Measurements from ENCODE around the gene MAML3. TPM values are rescaled to one million over a fixed set of nuclear protein-coding genes. Genes with fewer than 3 reads are reported as not detected.

MAML3 gene
- total RNA-seq, 1 donor from 2014 or later: 2.0 TPM

DNA sequence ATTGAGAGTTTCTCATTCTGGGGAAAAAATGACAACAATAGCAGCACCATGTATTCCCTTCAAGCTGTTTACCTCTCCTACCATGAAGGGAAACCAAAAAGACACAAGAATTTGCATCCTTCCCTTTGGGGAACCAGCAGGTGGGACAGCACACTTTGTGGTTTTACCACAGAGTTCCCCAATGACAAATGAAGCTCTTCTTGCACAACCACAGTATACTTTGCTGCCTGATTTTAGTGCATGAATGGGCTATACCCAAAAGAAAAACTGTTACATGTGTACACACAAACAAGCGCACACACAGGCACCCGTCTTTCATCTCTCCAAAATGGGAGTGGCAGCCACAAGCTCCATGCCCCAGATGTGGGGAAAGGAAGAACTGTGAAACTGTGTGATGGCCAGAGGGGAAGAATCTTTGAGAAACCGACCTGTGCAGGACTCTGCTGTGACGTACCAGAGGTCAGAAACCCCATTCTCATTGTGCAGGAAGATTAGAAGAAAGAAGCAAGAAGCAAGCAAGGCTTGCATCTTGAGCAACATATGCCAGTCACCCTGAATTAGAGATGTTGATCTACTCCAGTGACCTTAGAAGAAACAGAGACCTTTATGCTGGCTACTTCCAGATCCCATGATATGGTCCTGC lies 2.7 kb upstream of the MAML3 start:
- no peak for DNase-seq (ENCODE audit: low read depth)

DNA sequence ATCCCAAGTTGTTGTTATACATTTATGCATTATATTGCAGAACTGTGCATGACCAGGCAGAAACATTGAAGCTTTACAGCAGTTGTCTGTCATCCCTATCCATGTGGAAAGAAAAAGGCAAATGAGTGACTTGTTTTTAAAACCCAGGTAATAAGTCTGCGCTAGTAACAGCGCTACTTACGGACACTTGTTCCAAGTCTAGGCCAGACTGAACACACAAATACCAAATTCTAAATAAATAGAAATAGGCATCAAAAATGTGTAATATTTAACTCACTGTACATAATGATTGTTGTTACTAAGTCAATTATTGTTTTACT lies 548 bp upstream of the MAML3 start:
- peak; percentile 66 for DNase-seq (ENCODE audit: low read depth)

DNA sequence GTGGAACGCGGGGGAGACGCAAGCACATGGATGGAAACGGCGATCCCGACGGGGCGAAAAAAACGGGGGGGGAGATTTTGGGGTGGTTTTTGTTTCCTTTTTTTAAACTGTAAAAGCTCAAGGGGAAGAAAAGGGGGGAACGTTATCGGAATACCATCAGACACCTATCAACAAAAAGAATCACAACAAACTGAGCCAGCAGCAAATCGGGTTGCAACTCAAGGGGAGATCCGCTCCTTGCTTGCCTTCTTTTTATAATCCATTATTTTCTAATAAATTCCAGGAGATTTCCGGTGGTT lies 616 bp downstream of the MAML3 start:
- no peak for DNase-seq (ENCODE audit: low read depth)

DNA sequence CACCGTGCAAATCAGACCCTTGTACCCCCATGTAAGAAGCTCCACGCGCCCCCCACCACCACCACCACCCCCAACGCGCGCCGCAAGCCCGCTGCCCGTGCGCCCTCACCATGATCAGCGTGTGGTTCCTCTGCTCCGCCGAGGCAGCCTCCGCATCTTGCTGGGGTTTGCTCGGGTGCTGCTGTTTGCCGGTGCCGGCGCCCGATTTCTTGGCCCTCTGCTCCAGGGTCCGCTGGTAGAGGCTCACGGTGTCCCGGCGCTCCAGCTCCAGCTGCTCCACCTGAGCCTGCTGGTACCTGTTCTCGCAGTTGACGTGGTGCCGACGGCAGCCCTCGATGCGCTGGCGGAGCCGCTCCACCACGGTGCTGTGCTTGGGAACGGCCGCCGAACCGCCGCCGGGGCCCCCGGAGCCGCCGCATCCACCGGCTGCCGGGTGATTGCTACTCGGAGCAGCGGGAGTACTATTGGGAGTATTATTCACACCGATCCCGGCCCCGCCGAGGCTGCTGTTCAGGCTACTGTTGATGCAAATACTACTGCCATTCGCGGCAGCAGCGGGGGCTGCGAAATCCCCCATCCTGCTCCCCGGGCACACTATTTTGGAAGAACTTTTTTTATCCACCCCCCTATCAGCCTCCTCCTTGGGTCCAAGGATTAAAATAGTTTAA lies 1.1 kb downstream of the MAML3 start:
- no peak for DNase-seq (ENCODE audit: low read depth)

DNA sequence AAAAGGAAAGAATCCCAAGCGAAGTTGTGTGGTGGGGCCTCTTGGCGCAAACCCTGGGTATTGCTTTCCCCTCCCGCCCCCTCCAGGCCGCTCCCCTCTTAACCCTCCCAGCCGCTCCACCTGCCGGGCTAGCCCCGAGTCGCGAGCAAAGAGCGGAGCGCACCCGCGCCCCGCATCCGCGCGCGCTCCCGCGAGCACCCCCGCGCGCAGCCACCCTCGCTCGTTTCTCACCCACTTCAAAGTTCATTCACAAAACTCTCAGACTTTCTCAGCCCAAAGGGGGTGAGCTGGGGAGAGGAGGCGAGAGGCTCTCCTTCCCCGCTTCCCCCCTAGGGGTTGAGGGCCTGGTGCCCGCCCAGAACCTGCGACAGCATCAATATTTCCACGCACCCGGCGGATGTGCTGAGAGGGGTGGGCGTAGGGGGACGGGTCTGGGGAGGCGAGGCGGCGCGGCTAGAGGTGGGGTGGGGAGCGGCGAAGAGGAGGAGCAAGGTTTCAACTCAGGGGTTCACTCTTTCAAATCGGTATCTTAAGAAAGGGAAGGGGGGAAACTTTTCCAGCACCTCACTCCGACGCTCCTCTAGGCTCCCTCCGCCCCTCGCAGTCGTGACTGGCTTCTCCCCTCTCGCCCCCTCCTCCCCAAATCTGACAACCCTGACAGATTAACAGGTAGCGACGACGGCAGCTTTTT lies 1.8 kb downstream of the MAML3 start:
- DNase-seq (ENCODE audit: low read depth): no peak

DNA sequence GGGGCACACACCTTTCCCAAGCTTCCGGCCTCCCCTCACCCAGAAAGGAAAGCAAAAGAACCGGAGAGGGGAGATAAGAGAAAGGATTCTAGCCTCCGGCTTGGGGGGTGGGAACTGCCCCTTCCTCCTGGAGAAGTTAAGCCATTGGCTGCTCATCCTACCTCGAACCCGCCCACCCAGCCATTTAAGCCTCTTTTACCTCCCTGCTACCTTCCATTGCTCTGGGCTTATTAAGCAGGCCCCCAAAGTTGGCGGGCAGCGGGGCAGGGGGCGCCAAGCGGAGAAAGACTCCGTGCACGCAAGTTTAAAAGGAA lies 2.3 kb downstream of the MAML3 start:
- DNase-seq (ENCODE audit: low read depth): peak; percentile 79

DNA sequence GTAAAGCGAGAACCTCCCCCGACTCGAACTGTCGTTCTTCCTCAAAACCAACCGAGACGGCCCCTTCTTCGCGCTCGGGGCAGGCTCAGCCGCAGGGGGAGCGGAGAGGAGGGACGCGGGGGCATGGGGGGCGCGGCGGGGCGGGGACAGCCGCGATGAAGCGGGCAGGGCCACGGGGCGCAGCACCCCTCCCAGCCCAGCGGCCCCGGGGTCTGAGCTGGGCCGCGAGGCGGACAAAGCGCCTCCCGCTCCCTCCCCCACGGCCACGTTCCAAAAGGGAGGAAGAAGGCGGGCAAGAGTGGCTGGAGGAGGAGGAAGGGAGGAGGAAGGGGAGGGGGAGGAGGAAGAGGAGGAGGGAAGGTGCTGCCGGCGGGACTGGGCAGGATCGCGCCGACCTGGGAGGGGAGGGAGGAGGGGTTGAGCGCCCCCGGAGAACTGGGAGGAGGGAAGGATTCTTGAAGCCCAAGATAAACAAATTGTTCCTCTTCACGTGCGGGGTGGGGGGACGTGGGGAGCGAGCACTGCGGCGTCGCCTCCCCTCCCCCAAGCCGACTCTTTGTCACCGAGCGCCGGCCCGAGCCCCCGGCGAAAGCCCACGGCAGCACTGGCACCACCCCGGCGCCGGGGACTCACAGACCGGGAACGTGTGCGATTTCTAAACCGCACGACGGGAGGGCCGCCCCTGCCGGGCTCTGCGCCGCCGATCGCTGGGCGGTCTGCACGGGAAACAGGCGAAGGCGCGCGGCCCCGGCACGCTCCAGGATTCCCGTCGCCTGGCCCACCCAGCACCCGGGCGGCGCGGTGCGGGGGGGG lies 2.9 kb downstream of the MAML3 start:
- DNase-seq (ENCODE audit: low read depth): peak; percentile 80

DNA sequence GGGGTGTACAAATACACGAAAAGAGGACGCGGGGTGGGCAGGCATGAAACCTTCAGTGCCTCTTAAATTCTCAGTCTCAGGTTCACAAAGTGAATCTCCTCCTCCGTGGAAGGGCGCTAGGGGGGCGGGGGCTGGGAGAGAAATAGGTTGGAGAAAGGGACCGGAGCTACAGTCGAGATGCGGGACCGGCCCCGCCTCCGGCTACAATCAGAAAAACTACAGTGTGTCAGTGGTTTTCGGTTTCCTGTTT lies 3.4 kb downstream of the MAML3 start:
- DNase-seq (ENCODE audit: low read depth): no peak

DNA sequence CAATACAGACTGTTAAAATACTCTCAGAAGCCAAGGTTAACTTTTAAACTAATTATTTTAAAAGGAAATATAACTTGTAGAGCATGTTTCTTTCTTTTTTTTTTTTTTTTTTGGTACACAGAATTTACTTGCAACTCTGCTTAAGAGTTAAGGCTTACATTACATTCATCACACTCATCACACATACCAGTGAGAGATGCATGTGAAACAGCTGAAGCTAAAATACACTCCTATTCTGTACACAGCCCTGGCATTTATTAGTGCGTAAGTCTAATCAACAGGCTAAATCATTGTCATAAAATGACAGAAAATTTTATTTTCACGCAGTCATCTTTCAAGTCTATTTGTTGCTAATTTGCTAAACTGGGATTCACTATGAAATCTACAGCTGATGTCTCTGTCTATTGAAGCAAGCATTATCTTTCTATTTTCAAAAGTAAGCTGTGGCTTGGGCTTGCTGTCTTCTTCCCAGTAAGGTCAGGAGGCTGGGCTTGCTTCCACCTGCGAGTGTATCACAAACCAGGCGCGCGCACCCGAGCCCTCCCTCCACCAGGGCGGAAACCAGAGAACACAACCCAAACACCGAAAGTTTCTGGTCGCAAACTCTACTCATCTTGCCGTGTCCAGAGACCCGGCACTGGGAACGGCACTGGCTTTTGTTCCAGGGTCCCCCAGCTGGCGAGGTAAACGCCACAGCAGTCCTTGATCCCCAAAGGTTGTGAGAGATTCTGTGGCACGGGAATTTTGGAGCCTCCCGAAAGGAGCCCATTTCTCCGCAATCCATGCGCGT lies 3.9 kb downstream of the MAML3 start:
- DNase-seq (ENCODE audit: low read depth): peak; percentile 40

DNA sequence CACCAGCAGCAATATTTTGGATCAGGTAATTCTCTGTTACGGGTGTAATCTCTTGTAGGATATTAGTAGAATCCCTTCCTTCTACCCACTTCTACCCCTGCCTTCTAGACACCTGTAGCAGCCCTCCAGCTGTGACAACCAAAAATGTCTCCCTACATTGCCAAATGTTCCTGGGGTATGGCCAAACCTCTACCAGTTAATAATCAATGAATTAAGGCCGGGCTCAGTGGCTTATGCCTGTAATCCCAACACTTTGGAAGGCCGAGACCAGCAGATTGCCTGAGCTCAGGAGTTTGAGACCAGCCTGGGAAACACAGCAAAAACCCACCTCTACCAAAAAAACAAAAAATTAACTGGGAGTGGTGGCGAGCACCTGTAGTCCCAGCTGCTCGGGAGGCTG lies 9.9 kb downstream of the MAML3 start:
- no peak for DNase-seq (ENCODE audit: low read depth)

DNA sequence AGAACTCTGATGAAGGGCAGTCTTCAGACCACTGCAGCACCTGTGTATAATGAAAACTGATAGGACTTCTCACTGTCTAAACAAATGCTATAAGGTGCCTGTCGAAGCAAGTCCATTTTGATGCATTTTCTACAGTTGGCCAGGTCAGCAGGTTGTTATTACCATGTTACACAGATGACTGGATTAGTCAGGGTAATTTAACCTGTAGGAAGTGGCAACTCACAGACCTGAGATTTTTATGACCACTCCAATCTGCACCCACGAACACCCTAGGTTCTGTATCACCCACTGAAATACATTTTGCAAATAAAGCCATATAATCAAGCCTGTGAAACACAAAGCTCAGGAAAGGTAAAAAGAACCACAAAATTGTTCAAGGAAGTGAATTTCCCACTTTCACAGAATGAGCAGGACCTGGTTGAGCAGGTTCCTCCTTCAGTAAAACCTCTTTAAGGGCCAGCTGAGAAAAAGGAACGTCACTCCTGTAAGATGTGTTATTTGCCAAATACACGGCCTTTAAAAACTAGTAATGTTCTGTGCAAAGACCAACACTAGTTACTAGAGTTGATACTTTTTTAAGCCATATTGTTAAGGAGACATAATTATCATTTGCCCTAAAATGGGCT lies 12.7 kb downstream of the MAML3 start:
- no peak for DNase-seq (ENCODE audit: low read depth)

DNA sequence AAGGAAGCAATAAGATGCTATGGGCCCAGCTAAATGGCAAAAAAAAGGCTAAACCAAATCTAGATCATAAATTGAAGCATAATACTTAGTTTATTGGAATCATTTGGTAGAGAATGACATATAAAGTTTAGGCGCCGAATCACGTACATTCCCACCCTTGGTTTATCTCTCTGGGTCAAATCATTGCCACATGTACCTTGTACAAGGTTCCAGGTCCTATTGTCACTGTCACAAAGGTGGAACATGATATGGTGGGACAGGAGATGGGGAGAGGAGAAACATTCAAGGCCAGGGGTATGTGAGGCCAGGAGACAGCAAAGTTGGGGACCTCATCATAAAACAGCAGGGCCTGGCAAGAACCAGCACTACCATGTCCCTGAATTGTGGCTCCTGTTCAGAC lies 13.4 kb downstream of the MAML3 start:
- no peak for DNase-seq (ENCODE audit: low read depth)

DNA sequence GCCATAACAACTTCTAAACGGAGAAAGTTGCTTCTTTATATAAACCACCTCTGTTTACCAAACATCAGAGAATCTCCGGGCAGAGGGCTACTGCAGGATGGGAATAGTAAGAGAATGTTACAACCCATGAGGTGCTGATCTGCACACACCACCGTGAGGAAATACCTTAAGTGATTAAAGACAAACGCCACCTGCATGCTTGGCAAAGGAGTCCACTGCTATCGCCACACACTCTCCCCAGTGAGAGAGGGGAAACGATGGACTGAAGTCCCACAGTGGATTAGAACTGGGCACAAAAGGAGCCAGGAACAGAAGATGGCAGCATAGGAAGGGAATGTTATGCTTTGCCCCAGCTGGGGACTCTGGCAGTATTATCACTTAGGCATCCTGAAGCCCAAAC lies 15.6 kb downstream of the MAML3 start:
- DNase-seq (ENCODE audit: low read depth): no peak

DNA sequence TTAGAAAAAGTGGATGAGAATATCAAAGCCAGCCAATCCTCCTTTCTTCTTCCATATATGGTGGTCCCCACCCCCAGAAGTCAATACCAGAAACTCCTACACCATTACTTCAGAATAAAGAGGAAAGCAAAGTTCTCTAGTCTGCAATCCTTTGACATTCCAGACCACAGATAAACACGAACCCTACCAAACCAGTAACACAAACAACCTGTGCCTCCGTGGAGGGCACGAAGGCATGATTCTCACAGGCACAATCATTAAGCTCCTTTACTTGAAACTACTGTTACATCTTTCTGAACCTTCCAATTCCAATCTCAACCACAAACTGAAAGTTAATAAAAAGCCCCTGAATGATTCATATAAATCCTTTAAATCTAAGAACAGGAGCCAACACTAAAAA lies 16.3 kb downstream of the MAML3 start:
- DNase-seq (ENCODE audit: low read depth): peak; percentile 77

DNA sequence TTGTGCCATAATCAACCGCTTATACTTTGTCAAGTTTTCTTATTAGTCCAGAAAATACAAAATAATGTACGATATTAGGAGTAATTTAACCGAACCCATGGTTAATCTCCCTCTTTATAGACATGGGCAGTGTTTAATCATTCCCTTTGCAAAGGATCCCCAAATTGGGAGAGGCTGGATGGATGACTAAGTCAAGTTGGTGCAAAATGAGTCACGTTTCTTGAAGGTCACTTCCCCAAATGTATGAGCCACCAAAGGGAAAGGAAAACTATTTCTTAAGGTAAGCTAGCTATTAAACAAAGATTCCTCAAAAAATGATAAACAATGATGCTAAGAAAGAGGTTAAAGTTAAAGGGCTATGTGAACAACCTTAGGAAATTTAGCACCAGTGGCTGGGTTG lies 17.5 kb downstream of the MAML3 start:
- DNase-seq (ENCODE audit: low read depth): peak; percentile 55

DNA sequence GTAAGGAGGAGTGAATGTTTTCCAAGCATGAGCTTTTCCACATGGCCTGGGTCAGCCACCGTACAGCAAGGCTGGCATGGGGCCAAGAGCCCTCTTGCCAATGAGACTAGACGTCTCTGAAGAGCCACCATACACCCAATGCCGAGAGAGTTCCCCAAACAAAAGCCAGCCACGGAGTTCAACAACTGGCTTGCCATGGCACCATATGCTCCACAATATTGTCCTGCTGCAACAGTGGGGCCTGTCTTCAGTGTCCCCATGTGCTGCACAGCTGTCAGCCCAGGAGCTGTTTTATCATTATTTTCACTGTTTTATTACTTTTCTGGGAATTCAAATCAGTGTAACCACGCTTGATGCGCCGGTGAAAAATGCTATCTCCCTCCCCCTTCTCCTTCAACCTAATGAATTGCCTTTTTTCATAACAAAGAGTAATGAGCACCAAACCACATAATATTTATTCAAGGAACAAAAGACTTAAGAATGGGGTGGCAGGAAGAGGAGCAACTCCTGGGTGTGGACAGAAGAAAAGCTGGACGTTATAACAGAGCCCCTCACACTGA lies 18.4 kb downstream of the MAML3 start:
- DNase-seq (ENCODE audit: low read depth): no peak

DNA sequence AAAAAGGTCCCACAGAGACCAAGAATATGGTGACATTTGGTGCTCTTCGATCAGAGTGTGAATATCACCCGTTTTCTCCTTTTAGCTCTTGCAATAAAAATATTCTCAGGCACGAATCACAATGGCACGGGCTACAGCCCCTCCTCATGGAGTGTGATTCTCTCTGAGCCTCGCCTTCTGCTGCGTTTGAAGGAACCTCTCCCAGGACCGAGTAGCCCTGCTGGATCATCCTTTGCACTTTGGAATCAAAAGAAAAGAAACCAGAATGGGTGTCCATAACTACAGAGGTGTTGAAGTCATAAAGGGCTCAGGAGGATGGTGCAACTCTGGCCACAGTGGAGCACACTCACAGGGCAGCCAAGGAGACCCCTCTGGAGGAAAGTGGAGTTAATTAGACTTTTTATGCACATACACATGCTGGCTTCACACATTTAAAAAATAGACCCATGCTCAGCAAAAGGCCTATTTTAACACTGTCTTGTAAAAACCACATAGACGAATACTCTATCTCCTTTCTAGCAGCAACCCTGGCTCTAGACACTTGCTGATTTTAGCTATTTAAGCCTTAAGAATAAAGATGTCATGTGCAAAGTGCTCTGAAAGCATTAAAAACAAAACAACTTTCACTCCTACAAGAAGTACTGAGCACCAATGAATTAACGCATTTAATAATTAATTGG lies 19.1 kb downstream of the MAML3 start:
- no peak for DNase-seq (ENCODE audit: low read depth)

DNA sequence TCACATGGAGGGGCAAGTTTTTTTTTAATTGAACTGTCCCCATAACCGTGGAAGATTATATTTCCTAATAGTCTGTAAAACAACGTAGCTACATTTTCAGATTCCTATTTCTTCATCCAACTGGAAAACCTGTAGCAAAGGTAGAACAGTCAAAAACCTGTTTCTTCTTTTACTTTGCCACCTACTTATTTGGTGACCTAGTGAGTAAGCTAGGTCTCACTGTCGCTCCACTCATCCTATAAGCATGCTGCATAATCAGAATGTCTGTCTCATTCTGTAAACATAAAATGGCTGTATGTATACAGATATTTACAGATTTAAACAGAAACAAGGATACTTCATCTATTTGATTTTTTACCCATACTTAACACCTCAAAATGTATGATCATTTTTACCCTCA lies 20.4 kb downstream of the MAML3 start:
- no peak for DNase-seq (ENCODE audit: low read depth)

DNA sequence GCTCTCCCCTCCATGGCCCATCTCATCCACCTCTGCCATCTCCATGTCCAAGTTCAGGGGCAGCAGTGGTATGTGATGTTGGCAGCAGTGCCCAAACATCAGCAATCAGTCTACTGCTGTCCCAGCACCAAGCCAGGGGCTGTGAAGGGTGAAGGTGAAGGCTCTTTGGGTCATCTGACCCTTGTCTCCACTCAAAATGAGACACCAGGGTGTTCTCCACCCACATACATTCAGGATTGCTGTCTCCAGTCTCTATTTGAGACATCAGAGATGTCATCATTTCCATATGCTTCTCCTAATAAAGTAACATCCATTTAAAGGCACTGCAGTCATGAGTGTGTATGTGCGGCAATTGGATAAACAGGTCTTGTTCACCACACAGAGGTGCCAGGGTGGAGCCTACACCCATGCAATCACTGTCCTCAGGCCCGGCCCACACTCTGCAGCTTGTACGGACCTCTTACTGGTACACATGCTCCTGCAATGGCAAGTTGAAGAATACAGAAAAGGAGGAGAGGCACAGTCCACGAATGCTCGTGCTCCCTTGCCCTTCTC lies 22.2 kb downstream of the MAML3 start:
- DNase-seq (ENCODE audit: low read depth): no peak

DNA sequence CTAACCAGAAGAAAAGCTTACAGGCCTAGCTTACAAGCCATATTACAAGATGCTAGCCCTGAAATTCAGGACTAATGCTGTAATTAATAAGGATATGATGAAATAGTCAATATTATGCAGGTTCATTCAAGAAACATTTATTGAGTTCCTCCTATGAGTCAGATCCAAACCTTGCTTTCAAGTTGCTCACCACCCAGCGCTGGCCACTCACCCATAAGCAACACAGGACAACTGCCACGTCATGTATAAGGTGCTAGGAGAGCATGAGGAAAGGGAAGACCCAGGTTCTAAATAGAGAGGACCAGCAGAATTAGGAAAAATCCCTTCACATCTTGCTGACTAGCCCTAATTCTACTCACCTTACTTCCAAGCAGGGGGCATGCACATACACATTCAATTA lies 23.3 kb downstream of the MAML3 start:
- DNase-seq (ENCODE audit: low read depth): peak; percentile 89

DNA sequence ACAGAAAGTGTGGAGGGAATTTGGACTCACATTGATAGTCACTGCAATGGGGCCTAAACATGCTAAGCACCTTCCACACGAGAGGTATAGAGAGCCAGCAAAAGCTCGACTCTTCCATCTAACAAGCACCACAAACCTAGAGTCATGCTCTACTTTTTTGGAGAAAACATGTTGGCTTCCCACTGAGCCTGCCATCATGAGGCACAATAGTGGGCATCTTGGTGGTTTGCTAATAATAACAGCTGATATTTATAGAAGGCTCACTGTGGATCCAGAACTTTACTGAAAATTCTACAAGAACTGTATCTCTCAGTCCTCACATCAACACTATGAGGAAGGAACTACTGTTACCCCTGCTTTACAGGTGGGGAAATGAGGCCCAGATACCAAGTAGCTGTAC lies 26.6 kb downstream of the MAML3 start:
- no peak for DNase-seq (ENCODE audit: low read depth)

Measured in renal cortical epithelial cell (primary cell).